Thymus (tissue), 11 donors: ENCODE measurements around the gene GAREM2. TPM values are rescaled to one million over a fixed set of nuclear protein-coding genes. Genes with fewer than 3 reads are reported as not detected.

Experiments used
- DNase-seq, 9 donors: peaks; one replicate each; pipeline ENCODE4 v3.0.0-alpha.2; 2013; ENCODE audit warnings: low spot score in 9 of 9, low read depth in 6 of 9, missing footprints in 1 of 9
- H3K27ac ChIP-seq, 2 donors: one replicate each; pipeline ENCODE4 v1.5.1; 2013; ENCODE audit warnings: control low read depth in 1 of 2, low read depth in 1 of 2, low read length in 1 of 2, mild to moderate bottlenecking in 1 of 2, moderate library complexity in 1 of 2
- H3K27me3 ChIP-seq, 2 donors: one replicate each; pipeline ENCODE4 v1.5.1; 2013; ENCODE audit warnings: low read length in 1 of 2; ENCODE audit not compliant: control insufficient read depth in 2 of 2, insufficient read depth in 1 of 2
- H3K36me3 ChIP-seq, 2 donors: one replicate each; pipeline ENCODE4 v1.5.1; 2013; ENCODE audit warnings: low read length in 1 of 2, mild to moderate bottlenecking in 1 of 2, moderate library complexity in 1 of 2; ENCODE audit not compliant: control insufficient read depth in 2 of 2, insufficient read depth in 2 of 2
- H3K4me1 ChIP-seq, 2 donors: one replicate each; pipeline ENCODE4 v1.5.1; 2013; ENCODE audit warnings: low read length in 2 of 2; ENCODE audit not compliant: control insufficient read depth in 2 of 2, insufficient read depth in 2 of 2
- H3K4me3 ChIP-seq, 2 donors: one replicate each; pipeline ENCODE4 v1.5.1; 2013; ENCODE audit warnings: low read length in 2 of 2, control low read depth in 1 of 2, mild to moderate bottlenecking in 1 of 2
- H3K9me3 ChIP-seq, 2 donors: one replicate each; pipeline ENCODE4 v1.5.1; 2013; ENCODE audit warnings: low read length in 1 of 2, mild to moderate bottlenecking in 1 of 2; ENCODE audit not compliant: control insufficient read depth in 2 of 2, insufficient read depth in 1 of 2
- WGBS: extraction: QIAGEN DNeasy Blood & Tissue Kit; methylation state at CpG from one replicate; pipeline ENCODE4 v1.1.7; 2013; 5-methylcytosine and 5-hydroxymethylcytosine counted together
- polyA plus RNA-seq: library from polyadenylated mRNA; stranded (reverse); fragments of 200-250 nt; gene quantifications from one replicate; pipeline ENCODE4 v1.2.3, GENCODE V29; 2013
- total RNA-seq: library from RNA; stranded (reverse); fragments of 120-200 nt; gene quantifications from one replicate; pipeline ENCODE4 v1.2.4, GENCODE V29; 2013
- donor health status: healthy.

GAREM2 gene
- total and polyA plus RNA-seq, 2 donors = 0.59 to 0.71 TPM

DNA sequence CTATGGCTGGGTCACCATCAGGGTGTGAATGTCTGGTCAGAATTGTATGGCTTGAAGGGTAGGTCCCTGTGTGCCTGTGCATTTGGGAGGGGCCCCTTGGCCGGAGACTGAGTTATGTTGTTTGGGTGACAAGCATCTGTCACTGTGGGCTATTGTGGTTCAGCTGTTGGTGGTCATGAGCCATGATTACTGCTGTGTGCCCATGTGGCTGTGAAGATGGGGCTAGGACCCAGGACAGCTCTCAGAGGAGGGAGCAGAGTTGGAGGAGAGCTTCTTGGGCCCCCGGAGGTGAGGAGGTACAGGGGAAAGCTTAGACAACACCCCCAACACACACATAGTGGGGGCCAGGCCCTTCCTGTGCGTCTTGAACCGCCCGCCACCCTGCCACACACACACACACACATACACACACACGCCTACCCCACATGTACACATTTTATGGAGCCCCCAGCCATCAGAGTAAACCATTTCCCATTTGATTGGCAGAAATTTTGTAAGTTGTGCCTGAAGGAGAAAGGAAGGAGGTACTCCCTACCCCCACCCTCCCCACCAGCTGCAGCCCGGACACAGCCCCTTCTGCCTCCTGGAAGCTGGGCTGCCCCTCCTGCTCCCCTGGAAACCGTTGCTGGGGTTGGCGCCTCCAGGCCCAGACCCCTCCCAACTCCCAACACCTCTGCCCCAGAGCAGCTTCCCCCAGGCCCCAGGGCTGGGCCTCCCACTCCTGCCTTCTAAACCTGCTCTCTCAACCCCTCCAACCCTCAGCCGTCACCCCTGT, 2.0 kb downstream of the GAREM2 start:
- no peaks in the 10 kb centered on the region for H3K36me3 ChIP-seq
- H3K4me1 ChIP-seq = peaks cover 8% of the 10 kb centered on the region in 2 donors
- WGBS = 63% methylated on average over 10 of the region's 10 CpGs
- no peak for DNase-seq
- H3K9me3 ChIP-seq = peaks cover 0 to 6% of the 10 kb centered on the region in 2 donors
- no peak overlapping the region for H3K4me3 ChIP-seq
- H3K27me3 ChIP-seq = peaks cover 58 to 95% of the 10 kb centered on the region in 2 donors
- H3K27ac ChIP-seq = no peak overlapping the region

DNA sequence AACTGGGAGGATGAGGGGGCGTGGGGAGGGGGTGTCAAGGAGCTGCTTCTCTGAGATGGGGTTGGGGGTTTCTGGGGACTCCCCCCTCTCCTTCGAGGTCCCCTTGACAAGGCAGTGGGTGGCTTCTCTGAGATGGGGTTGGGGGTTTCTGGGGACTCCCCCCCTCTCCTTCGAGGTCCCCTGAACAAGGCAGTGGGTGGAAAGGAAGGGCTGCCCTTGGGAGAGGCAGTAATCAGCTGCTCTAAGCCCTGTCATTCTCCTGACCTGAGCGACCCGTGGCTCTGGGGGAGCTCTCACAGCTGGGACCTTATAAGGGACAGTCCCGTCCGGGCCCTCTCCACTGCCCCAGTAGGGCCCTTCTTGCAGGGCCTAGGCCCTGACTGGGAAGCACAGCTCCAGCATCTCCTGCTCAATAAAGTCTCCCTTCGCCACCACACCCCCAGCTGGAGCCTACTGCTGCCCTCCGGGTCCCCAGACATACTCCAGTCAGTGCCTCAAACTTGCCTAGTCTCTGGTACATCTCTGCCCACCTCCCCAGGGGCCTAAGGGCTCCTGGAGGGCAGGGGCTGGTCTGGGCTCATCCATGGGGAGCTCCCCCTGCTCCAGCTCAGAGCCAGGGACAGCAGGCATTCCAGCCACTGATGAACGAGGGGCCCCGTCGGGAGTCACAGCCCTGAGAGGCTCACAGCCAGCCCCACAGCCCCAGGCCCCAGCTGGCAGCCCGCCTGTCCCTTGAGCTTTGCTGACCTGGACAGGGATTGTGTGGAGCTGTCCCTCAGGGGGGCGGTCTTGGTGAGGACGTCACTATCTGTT, 2.8 kb downstream of the GAREM2 start:
- Histone ChIP-seq H3K9me3 (peaks cover 0 to 6% of the 10 kb centered on the region in 2 donors), H3K27me3 (peaks cover 60 to 95% of the 10 kb centered on the region in 2 donors), H3K4me3 (no peak overlapping the region), H3K4me1 (peaks cover 8% of the 10 kb centered on the region in 2 donors), H3K36me3 (no peaks in the 10 kb centered on the region), H3K27ac (no peak overlapping the region)
- DNase-seq = no peak
- WGBS = 91% methylated on average over 15 of the region's 15 CpGs

DNA sequence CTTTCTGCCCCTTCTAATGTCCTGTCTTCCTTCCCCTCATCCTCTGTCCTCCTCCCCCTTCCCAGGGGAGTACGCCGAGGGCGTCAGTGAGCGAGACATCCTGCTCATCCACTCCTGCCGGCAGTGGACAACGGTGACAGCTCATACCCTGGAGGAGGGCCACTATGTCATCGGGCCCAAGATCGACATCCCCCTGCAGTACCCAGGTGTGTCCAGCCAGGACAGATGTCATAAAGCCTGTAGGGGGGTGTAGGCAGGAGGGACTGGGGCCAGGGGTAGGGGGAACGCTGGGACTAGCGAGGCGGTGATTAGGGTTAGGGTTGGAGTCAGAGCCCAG, 3.4 kb downstream of the GAREM2 start:
- no peak overlapping the region for H3K27ac ChIP-seq
- 96% methylated on average over 11 of the region's 11 CpGs for WGBS
- peaks cover 56 to 95% of the 10 kb centered on the region in 2 donors for H3K27me3 ChIP-seq
- DNase-seq = no peak
- peaks cover 8% of the 10 kb centered on the region in 2 donors for H3K4me1 ChIP-seq
- no peaks in the 10 kb centered on the region for H3K36me3 ChIP-seq
- no peak overlapping the region for H3K4me3 ChIP-seq
- H3K9me3 ChIP-seq = peaks cover 0 to 6% of the 10 kb centered on the region in 2 donors

DNA sequence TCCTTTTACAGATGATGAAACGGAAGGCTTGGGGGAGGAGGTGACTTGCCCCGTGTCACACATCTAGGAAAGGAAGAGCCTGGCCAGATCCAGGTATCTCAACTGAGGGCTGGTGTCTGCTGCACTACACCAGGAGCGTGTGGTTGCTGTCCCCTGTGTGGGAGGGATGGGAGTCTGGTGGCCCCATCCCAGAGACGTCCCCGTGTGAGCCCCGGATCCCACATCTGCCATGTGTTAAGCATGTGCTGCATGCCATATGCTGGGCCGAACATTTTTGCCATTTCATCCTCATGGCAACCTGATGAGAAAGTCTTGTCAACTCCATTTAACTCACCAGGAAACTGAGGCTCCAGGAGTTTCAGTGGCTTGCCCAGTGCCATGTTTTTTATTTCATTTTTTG, 4.2 kb downstream of the GAREM2 start:
- Histone ChIP-seq H3K27ac (no peak overlapping the region), H3K9me3 (no peaks in the 10 kb centered on the region), H3K36me3 (no peaks in the 10 kb centered on the region), H3K4me1 (peaks cover 8% of the 10 kb centered on the region in 2 donors), H3K27me3 (peaks cover 48 to 93% of the 10 kb centered on the region in 2 donors), H3K4me3 (no peak overlapping the region)
- WGBS = 95% methylated on average over 7 of the region's 7 CpGs
- DNase-seq = no peak

DNA sequence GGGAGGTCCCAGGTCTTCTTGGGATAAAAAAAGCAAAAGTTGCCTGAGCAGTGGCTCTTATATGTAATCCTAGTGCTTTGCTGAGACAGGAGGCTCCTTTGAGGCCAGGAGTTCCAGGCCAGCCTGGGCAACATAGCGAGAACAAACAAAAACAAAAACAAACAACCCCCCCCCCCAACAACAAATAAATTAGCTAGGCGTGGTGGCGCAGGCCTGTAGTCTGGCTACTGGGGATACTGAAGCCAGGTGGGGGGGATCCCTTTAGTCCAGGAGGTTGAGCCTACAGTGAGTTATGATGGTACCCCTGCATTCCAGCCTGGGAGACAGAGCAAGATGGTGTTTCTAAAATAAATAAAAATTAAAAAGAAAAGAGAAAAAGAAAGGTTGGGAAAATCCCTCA, 5.4 kb downstream of the GAREM2 start:
- Histone ChIP-seq H3K36me3 (no peaks in the 10 kb centered on the region), H3K27me3 (peaks cover 40 to 97% of the 10 kb centered on the region in 2 donors), H3K4me1 (peaks cover 5 to 8% of the 10 kb centered on the region in 2 donors), H3K4me3 (no peak overlapping the region), H3K27ac (no peak overlapping the region), H3K9me3 (no peaks in the 10 kb centered on the region)
- no peak for DNase-seq
- WGBS = over 99% methylated on average over 3 of the region's 3 CpGs

DNA sequence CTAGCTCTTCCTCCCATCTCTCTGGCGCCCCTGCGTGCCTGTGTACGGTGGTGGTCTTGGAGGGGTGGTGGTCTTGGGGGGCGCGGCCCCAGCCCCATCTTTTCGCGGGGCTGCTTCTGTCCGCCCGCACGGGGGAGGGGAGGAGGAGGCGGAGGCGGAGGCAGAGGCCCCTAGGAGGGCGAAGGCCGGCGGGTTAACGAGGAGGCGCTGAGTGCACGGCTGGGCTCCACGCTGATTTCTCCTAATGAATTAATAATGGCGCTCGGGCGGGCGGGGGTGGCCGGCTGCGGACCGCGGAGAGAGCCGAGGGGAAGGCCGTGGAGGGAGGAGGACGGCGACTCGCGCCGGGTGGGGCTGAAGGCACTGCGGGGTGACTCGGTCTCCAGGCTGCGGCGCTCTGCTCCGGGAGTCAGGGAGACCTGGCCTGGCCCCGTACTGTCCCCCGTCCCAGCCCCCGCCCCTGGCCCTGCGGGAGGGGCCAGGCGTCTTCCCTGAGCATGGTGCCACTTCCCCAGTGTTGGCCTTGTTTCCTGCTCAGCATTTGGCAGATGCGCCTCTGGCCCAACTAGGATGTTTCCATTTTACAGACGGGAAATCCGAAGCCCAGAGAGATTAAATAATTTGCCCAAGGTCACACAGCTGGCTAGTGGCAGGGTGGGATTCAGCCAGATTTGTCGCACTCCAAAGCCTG, 6.0 kb downstream of the GAREM2 start:
- Histone ChIP-seq H3K36me3 (no peaks in the 10 kb centered on the region), H3K4me3 (peak overlapping the region; percentile 26 to 47), H3K4me1 (peaks cover 5 to 9% of the 10 kb centered on the region in 2 donors), H3K27me3 (peaks cover 33 to 95% of the 10 kb centered on the region in 2 donors), H3K27ac (no peak overlapping the region), H3K9me3 (no peaks in the 10 kb centered on the region)
- no peak for DNase-seq
- 2% methylated on average over 47 of the region's 48 CpGs for WGBS

DNA sequence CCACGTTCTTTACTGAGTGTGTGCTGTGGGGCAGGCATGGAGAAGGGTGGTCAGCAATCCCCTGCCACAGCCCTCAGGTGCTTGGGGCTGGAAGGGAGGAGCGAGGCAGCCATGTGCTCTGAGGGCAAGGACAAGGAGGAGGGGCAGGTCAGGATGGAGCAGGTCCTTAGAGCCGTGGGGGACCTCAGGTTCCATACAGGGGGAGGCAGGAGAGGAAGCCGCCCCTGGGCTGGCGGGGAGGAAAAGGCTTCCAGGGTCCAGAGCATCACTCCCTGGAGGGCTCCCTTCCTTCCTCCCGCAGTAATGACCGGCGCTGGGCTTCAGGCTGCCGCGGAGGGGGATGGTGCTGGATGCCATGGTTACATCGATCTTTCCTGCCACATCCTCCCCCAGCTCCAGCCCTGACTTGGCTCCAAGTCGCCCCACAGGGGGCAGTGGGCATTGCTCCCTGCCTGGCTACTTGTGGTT, 6.6 kb downstream of the GAREM2 start:
- Histone ChIP-seq H3K27me3 (peaks cover 27 to 95% of the 10 kb centered on the region in 2 donors), H3K4me3 (no peak overlapping the region), H3K36me3 (no peaks in the 10 kb centered on the region), H3K27ac (no peak overlapping the region), H3K4me1 (peaks cover 5 to 14% of the 10 kb centered on the region in 2 donors), H3K9me3 (no peaks in the 10 kb centered on the region)
- DNase-seq = no peak
- WGBS = 22% methylated on average over 12 of the region's 12 CpGs

DNA sequence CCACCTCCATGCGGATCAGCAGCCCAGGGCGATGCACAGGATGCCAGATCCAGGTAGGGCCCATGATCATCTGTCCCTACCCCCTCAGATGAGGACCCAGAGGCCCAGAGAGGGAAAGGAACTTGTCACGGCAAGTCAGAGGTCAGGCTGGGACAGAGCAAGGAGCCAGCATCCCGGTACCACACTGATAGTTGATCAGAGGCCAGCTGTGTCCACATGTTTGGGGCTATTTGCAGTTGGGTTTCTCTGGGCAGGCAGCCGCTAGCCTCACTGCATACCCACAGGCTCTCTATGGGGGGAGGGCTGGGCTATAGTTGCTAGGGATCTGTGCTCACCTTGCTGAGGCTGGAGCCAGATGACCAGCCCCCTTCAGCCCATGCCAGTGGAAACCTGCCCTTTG, 9.6 kb downstream of the GAREM2 start:
- H3K27ac ChIP-seq = no peak overlapping the region
- peaks cover 12 to 79% of the 10 kb centered on the region in 2 donors for H3K27me3 ChIP-seq
- H3K4me3 ChIP-seq = no peak overlapping the region
- no peaks in the 10 kb centered on the region for H3K9me3 ChIP-seq
- peaks cover 5 to 15% of the 10 kb centered on the region in 2 donors for H3K4me1 ChIP-seq
- DNase-seq = no peak
- 98% methylated on average over 5 of the region's 5 CpGs for WGBS
- no peaks in the 10 kb centered on the region for H3K36me3 ChIP-seq
